ENCODE results near the gene CCDC14. TPM values are rescaled to one million over a fixed set of nuclear protein-coding genes. Genes with fewer than 3 reads are reported as not detected.
"Not testable (repeated sequence)": the region's sequence is repeated elsewhere in the genome, so short reads cannot be mapped to it uniquely, and the experiment has no call there.

Gene CCDC14
- total RNA-seq, 1 donor from 2014 or later = 6.8 TPM

- intact Hi-C loops (cut with DNase I) = no loop called here
- no peak for DNase-seq
- no peak for ATAC-seq (ENCODE audit: poor library complexity)
Measured at GRCh38 chr3:123930445-123930844, 30.6 kb downstream of the CCDC14 start.

GRCh38 chr3:123929325-123929724, 31.7 kb downstream of the CCDC14 start:
- DNase-seq (no peak), ATAC-seq (ENCODE audit: poor library complexity) (no peak)
- intact Hi-C loops (cut with DNase I) = no loop called here

- intact Hi-C loops (cut with DNase I) = no loop called here
- DNase-seq = no peak
- no peak for ATAC-seq (ENCODE audit: poor library complexity)
Measured at GRCh38 chr3:123926396-123926795, 34.6 kb downstream of the CCDC14 start.

GRCh38 chr3:123920868-123921267, 40.2 kb downstream of the CCDC14 start:
- intact Hi-C loops (cut with DNase I) = no loop called here
- no peak for ATAC-seq (ENCODE audit: poor library complexity)

GRCh38 chr3:123920383-123920782, 40.6 kb downstream of the CCDC14 start:
- no peak for DNase-seq
- ATAC-seq (ENCODE audit: poor library complexity) = no peak
- intact Hi-C loops (cut with DNase I) = no loop called here

More at GRCh38 chr3:123920868-123921267, 40.2 kb downstream of the CCDC14 start:
- DNase-seq = no peak

- no peak for ATAC-seq (ENCODE audit: poor library complexity)
- intact Hi-C loops (cut with DNase I) = no loop called here
- DNase-seq = no peak
Measured at GRCh38 chr3:123919353-123919752, 41.7 kb downstream of the CCDC14 start.

- DNase-seq = no peak
- ATAC-seq (ENCODE audit: poor library complexity) = no peak
- intact Hi-C loops (cut with DNase I) = no loop called here
Measured at GRCh38 chr3:123914829-123915228, 46.2 kb downstream of the CCDC14 start.

- no peak for DNase-seq
Measured at GRCh38 chr3:123909785-123910184, 51.2 kb downstream of the CCDC14 start.

GRCh38 chr3:123907720-123908119, 53.3 kb downstream of the CCDC14 start:
- DNase-seq (no peak), ATAC-seq (ENCODE audit: poor library complexity) (no peak)
- intact Hi-C loops (cut with DNase I) = no loop called here

More at GRCh38 chr3:123909785-123910184, 51.2 kb downstream of the CCDC14 start:
- intact Hi-C loops (cut with DNase I) = no loop called here
- no peak for ATAC-seq (ENCODE audit: poor library complexity)

- intact Hi-C loops (cut with DNase I) = no loop called here
- DNase-seq = no peak
- no peak for ATAC-seq (ENCODE audit: poor library complexity)
Measured at GRCh38 chr3:123899300-123899865, 61.6 kb downstream of the CCDC14 start.

- DNase-seq (no peak), ATAC-seq (ENCODE audit: poor library complexity) (no peak)
- intact Hi-C loops (cut with DNase I) = no loop called here
Measured at GRCh38 chr3:123893012-123893411, 68.0 kb downstream of the CCDC14 start.

GRCh38 chr3:123892195-123892594, 68.8 kb downstream of the CCDC14 start:
- DNase-seq (no peak), ATAC-seq (ENCODE audit: poor library complexity) (no peak)
- intact Hi-C loops (cut with DNase I) = no loop called here

GRCh38 chr3:123890991-123891390, 70.0 kb downstream of the CCDC14 start:
- ATAC-seq (ENCODE audit: poor library complexity); DNase-seq; intact Hi-C loops (cut with DNase I): not testable (repeated sequence)

GRCh38 chr3:123890162-123890561, 70.9 kb downstream of the CCDC14 start:
- DNase-seq; intact Hi-C loops (cut with DNase I); ATAC-seq (ENCODE audit: poor library complexity): not testable (repeated sequence)

GRCh38 chr3:123884993-123885392, 76.0 kb downstream of the CCDC14 start:
- intact Hi-C loops (cut with DNase I) = no loop called here
- ATAC-seq (ENCODE audit: poor library complexity) = no peak
- DNase-seq = no peak

GRCh38 chr3:123884203-123884831, 76.7 kb downstream of the CCDC14 start, which contains the start of gene MYLK:
Gene MYLK, minus strand, starts transcription at chr3:123884332. Its CDS starts 90,491 bp downstream, at chr3:123793841.
- intact Hi-C loops (cut with DNase I) = no loop called here
- ATAC-seq (ENCODE audit: poor library complexity) (peak; percentile 97), DNase-seq (peak; percentile 82)

GRCh38 chr3:123883701-123884202, 77.3 kb downstream of the CCDC14 start:
- DNase-seq = no peak
- no peak for ATAC-seq (ENCODE audit: poor library complexity)
- intact Hi-C loops (cut with DNase I) = no loop called here

GRCh38 chr3:123883111-123883510, 77.9 kb downstream of the CCDC14 start:
- intact Hi-C loops (cut with DNase I) = no loop called here
- no peak for ATAC-seq (ENCODE audit: poor library complexity)
- no peak for DNase-seq

- intact Hi-C loops (cut with DNase I) = no loop called here
- DNase-seq = no peak
- no peak for ATAC-seq (ENCODE audit: poor library complexity)
Measured at GRCh38 chr3:123881771-123882170, 79.3 kb downstream of the CCDC14 start.

GRCh38 chr3:123880998-123881561, 79.9 kb downstream of the CCDC14 start:
- ATAC-seq (ENCODE audit: poor library complexity) (no peak), DNase-seq (no peak)
- intact Hi-C loops (cut with DNase I) = no loop called here

All from Right ventricle myocardium superior (tissue), 1 donor.